GM12865 (cell line): Measurements from ENCODE around the gene MDM2.

Source experiments
- DNase-seq: peaks from one replicate; pipeline ENCODE4 v3.0.0; 2010; ENCODE audit warnings: low read depth
- H3K4me3 ChIP-seq: 2 replicates; pipeline ENCODE4 v1.5.1; 2011; ENCODE audit warnings: mild to moderate bottlenecking, low read depth, low read length, control low read depth
- TF ChIP-seq, protein P1 (sequence below): IDR thresholded peaks from 2 replicates; pipeline ENCODE4 v1.5.1; 2011; ENCODE audit warnings: low read length, control low read depth, low read depth, inconsistent platforms; ENCODE audit not compliant: insufficient read depth; ENCODE audit errors: missing control alignments

Gene MDM2

DNA sequence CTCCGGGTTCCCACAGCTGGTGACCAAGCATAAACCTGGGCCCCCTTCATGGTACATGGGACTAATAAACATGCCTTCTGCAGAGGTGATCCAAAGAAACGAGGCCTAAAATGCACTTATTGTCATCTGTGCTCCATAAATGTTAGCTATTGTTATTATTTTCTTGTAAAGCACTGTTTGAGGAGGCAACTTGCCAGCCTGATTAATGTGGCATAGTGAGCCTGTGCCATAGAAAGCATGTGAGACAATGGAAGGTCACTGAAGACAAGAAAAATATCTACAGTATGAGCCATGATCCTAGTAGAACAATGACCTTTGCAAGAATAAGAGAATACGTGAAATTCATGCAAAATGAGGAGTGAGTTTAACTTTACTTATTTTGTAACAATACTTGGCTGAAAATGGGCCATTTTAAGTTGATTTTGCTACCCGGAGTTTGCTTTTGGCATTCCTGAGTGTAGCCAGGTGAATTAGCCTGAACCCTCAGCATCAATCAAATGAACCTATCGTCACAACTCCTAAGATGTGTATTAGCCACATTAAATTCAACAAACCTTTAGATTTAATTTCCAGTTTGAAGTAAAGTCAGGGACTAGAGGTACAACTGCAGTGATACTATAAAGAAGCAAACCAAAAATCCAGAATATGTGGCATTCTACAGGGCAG is 72.8 kb downstream of the MDM2 start:
- TF ChIP-seq, protein P1, sequence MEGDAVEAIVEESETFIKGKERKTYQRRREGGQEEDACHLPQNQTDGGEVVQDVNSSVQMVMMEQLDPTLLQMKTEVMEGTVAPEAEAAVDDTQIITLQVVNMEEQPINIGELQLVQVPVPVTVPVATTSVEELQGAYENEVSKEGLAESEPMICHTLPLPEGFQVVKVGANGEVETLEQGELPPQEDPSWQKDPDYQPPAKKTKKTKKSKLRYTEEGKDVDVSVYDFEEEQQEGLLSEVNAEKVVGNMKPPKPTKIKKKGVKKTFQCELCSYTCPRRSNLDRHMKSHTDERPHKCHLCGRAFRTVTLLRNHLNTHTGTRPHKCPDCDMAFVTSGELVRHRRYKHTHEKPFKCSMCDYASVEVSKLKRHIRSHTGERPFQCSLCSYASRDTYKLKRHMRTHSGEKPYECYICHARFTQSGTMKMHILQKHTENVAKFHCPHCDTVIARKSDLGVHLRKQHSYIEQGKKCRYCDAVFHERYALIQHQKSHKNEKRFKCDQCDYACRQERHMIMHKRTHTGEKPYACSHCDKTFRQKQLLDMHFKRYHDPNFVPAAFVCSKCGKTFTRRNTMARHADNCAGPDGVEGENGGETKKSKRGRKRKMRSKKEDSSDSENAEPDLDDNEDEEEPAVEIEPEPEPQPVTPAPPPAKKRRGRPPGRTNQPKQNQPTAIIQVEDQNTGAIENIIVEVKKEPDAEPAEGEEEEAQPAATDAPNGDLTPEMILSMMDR = no peak
- DNase-seq = no peak

DNA sequence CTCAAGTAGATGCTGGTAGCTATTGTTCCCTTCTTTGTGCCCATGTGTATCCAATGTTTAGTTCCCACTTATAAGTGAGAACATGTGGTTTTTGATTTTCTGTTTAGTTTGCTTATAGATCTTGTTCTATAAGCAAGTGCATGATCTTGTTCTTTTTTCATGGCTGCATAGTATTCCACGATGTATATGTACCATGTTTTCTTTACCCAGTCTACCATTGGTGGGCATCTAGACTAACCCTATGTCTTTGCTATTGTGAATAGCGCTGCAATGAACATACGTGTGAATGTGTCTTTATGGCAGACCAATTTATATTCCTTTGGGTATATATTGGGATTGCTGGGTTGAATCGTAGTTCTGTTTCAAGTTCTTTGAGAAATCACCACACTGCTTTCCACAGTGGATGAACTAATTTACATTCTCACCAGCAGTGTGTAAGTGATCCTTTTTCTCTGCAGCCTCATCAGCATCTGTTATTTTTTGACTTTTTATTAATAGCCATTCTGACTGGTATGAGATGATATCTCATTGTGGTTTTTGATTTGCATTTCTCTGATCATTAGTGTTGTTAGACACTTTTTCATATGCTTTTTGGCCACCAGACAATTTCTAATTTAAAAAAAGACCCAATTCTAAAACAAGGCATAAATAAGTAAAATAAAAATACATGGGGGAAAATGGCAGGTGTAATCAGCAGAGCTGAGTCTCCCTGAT is 74.4 kb downstream of the MDM2 start:
- TF ChIP-seq, protein P1 = no peak
- H3K4me3 ChIP-seq = no peak overlapping the region
- DNase-seq = no peak

More for the DNA sequence above, 72.8 kb downstream of the MDM2 start:
- no peak overlapping the region for H3K4me3 ChIP-seq

DNA sequence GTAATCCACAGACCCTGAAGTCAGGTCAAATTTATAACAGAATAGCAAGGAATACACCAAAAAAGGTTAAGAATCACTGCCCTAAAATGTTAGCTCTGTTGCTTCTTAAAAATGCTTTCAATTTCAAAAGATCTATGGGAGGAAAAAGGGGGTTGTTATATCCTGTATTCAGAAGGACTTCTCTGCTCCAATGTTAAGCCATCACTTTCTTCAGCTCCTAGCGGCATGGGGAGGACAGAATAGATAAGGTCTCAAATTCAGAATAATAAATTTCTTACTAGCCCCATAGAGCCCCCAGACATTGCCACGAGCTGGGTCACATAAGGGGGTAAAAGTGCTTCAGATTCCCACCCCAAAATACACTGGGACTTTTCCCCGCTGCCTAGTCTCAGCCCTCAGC is 75.2 kb downstream of the MDM2 start:
- DNase-seq = no peak
- no peak overlapping the region for H3K4me3 ChIP-seq
- TF ChIP-seq, protein P1 = no peak

DNA sequence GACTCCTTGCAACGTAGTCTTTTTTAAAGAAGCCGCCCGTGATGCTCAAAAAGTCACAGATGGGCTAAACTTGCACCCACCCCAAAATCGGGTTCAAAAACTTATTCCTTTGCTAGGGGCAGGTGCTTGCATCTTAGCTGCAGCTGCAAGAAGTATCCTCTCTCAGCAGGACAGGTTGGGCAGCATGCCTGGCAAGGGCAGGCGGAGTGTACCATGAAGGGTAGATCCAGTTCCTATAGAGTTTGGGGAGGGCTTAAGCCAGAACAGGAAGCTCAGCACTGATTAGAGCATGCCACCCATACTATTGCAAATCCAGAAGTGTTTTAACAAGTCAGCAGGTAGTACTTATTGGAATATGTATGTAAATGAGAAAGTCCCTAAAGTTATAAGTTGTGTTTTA is 76.3 kb downstream of the MDM2 start:
- TF ChIP-seq, protein P1 = no peak
- no peak overlapping the region for H3K4me3 ChIP-seq
- DNase-seq = no peak

DNA sequence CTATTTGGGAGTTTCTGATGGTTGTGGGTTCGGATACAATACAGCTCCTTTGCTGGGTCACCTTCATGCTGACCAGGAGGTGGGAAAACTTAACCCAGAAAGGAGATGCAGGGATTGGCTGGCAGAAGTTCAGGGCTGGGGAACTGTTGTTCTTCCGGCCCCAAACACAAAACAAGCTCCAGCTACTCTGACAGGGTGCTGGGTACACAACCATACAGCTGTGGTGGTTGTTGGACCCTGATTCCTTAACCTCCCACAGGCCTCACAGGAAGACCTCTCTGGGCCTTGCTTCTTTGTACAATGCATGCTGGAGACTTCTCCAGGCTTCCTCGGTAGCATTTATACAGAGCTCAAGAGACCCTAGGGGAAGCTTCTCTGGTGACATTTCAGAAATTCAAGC is 77.4 kb downstream of the MDM2 start:
- TF ChIP-seq, protein P1 = no peak
- no peak for DNase-seq

DNA sequence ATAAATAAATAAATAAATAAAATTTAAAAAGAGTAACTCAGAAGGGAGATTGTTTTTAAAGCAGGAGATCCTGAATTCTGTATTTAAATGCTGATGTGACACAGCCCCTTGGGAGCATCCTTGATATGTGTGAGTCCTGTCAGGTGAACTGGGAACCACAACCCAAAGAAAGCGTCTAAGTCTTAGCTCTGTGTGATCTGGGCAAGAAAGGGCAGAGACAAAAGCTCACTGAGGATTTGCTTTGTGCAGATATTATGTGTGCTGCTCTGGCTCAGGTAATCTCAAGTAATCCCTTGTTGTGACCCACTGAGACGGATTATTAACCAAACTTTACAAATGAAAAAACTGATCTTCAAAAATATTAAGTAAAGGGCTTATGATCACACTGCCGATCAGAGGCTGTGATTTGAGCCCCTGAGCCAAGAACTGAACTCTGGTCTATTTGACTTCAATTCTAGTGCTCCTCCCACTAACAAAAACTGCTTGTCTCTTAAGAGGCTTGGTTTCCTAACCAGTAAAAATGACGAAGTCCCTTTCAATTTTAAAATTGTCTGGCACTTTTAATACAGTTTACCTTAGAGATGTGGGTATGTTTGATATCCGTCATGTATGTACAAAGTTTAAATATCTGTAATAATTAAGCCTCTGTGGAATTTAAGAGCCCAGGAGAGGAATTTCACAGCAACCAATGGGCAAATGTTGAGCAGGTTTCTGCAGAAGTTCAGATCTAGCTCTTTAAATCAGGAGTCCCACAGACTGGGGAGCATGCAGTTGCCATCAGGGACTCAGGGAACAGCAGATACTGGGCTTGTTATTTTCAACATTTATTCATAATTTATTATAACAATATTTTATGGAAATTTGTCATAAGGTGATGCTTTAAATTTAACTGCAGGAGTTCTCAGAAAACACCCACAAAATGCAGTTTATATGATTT is 78.9 kb downstream of the MDM2 start:
- no peak overlapping the region for H3K4me3 ChIP-seq
- TF ChIP-seq, protein P1 = no peak
- no peak for DNase-seq

More for the DNA sequence above, 77.4 kb downstream of the MDM2 start:
- no peak overlapping the region for H3K4me3 ChIP-seq
